Large intestine (tissue), 3 donors: Measurements from ENCODE around the gene HEBP1. TPM values are rescaled to one million over a fixed set of nuclear protein-coding genes. Genes with fewer than 3 reads are reported as not detected.

Experiments used
- DNase-seq, 2 donors: peaks; one replicate each; pipeline versions ENCODE4 v3.0.0 to v3.0.0-alpha.2; 2013
- H3K27ac ChIP-seq: one replicate; pipeline ENCODE4 v1.5.1; 2013; ENCODE audit warnings: low read length
- H3K27me3 ChIP-seq: 2 replicates; pipeline ENCODE4 v1.6.1; 2013; ENCODE audit warnings: low read length; ENCODE audit not compliant: control insufficient read depth, insufficient read depth
- H3K36me3 ChIP-seq: 2 replicates; pipeline ENCODE4 v1.6.1; 2013; ENCODE audit warnings: low read length; ENCODE audit not compliant: control insufficient read depth, insufficient read depth
- H3K4me1 ChIP-seq: one replicate; pipeline ENCODE4 v1.6.1; 2013; ENCODE audit warnings: low read length; ENCODE audit not compliant: control insufficient read depth, insufficient read depth
- H3K4me3 ChIP-seq: one replicate; pipeline ENCODE4 v1.5.1; 2013; ENCODE audit warnings: low read length
- H3K9me3 ChIP-seq: one replicate; pipeline ENCODE4 v1.6.1; 2013; ENCODE audit warnings: mild to moderate bottlenecking, low read depth, low read length, moderate library complexity; ENCODE audit not compliant: control insufficient read depth
- WGBS: methylation state at CpG from one replicate; pipeline ENCODE4 v1.1.5; 2013; ENCODE audit warnings: low lambda C conversion rate; ENCODE audit not compliant: insufficient coverage; 5-methylcytosine and 5-hydroxymethylcytosine counted together
- polyA plus RNA-seq: library from polyadenylated mRNA; unstranded; fragments of 120-200 nt; gene quantifications from one replicate; pipeline ENCODE4 v1.2.1, GENCODE V29; 2013

HEBP1 gene
- polyA plus RNA-seq, 1 donor = 237 TPM

GRCh38 chr12:12939888-12940287 is 60.2 kb downstream of the HEBP1 start:
- no CpG with 5 or more reads among the region's 1 CpG for WGBS
- H3K4me1 ChIP-seq = no peaks in the 10 kb centered on the region
- no peaks in the 10 kb centered on the region for H3K9me3 ChIP-seq
- peaks cover 4% of the 10 kb centered on the region for H3K36me3 ChIP-seq
- H3K4me3 ChIP-seq = no peak overlapping the region
- H3K27ac ChIP-seq = no peak overlapping the region
- DNase-seq = no peak
- no peaks in the 10 kb centered on the region for H3K27me3 ChIP-seq

- WGBS = 90% methylated on average over 4 of the region's 5 CpGs
- no peak overlapping the region for H3K27ac ChIP-seq
- H3K27me3 ChIP-seq = no peaks in the 10 kb centered on the region
- no peak for DNase-seq
- H3K4me3 ChIP-seq = no peak overlapping the region
- H3K36me3 ChIP-seq = peaks cover 4% of the 10 kb centered on the region
- no peaks in the 10 kb centered on the region for H3K9me3 ChIP-seq
- no peaks in the 10 kb centered on the region for H3K4me1 ChIP-seq
Measured at GRCh38 chr12:12938541-12938940, 61.5 kb downstream of the HEBP1 start.

- no peak overlapping the region for H3K4me3 ChIP-seq
- no peak for DNase-seq
- H3K4me1 ChIP-seq = no peaks in the 10 kb centered on the region
- WGBS = no CpG with 5 or more reads among the region's 11 CpGs
- H3K27me3 ChIP-seq = no peaks in the 10 kb centered on the region
- H3K9me3 ChIP-seq = no peaks in the 10 kb centered on the region
- H3K27ac ChIP-seq = no peak overlapping the region
- H3K36me3 ChIP-seq = peaks cover 4% of the 10 kb centered on the region
Measured at GRCh38 chr12:12936983-12937491, 63.0 kb downstream of the HEBP1 start.

- WGBS = 30% methylated on average over 2 of the region's 8 CpGs
- H3K27me3 ChIP-seq = no peaks in the 10 kb centered on the region
- DNase-seq = no peak
- H3K4me1 ChIP-seq = no peaks in the 10 kb centered on the region
- H3K4me3 ChIP-seq = no peak overlapping the region
- H3K27ac ChIP-seq = no peak overlapping the region
- H3K36me3 ChIP-seq = peaks cover 4% of the 10 kb centered on the region
- no peaks in the 10 kb centered on the region for H3K9me3 ChIP-seq
Measured at GRCh38 chr12:12934556-12934955, 65.5 kb downstream of the HEBP1 start.

- 100% methylated on average over 2 of the region's 4 CpGs for WGBS
- H3K4me1 ChIP-seq = no peaks in the 10 kb centered on the region
- no peak for DNase-seq
Measured at GRCh38 chr12:12933742-12934141, 66.3 kb downstream of the HEBP1 start.

GRCh38 chr12:12930633-12931219 is 69.3 kb downstream of the HEBP1 start:
- Histone ChIP-seq H3K9me3 (peaks cover 3% of the 10 kb centered on the region), H3K27me3 (no peaks in the 10 kb centered on the region), H3K4me1 (peaks cover 12% of the 10 kb centered on the region), H3K4me3 (no peak overlapping the region), H3K27ac (no peak overlapping the region), H3K36me3 (no peaks in the 10 kb centered on the region)
- WGBS = 100% methylated on average over 1 of the region's 2 CpGs
- DNase-seq = no peak

More at GRCh38 chr12:12933742-12934141, 66.3 kb downstream of the HEBP1 start:
- Histone ChIP-seq H3K4me3 (no peak overlapping the region), H3K36me3 (peaks cover 4% of the 10 kb centered on the region), H3K27me3 (no peaks in the 10 kb centered on the region), H3K9me3 (no peaks in the 10 kb centered on the region), H3K27ac (no peak overlapping the region)

- Histone ChIP-seq H3K27ac (no peak overlapping the region), H3K27me3 (no peaks in the 10 kb centered on the region), H3K36me3 (no peaks in the 10 kb centered on the region), H3K9me3 (peaks cover 3% of the 10 kb centered on the region), H3K4me1 (peaks cover 12% of the 10 kb centered on the region), H3K4me3 (no peak overlapping the region)
- DNase-seq = no peak
- no CpG with 5 or more reads among the region's 6 CpGs for WGBS
Measured at GRCh38 chr12:12929696-12930095, 70.4 kb downstream of the HEBP1 start.

- peak overlapping the region; percentile 86 for H3K27ac ChIP-seq
- peak overlapping the region; percentile 47 for H3K4me3 ChIP-seq
- DNase-seq = peak; percentile 97 to 98
- peaks cover 3% of the 10 kb centered on the region for H3K9me3 ChIP-seq
- WGBS = 20% methylated on average over 5 of the region's 27 CpGs
- no peaks in the 10 kb centered on the region for H3K27me3 ChIP-seq
- H3K4me1 ChIP-seq = peaks cover 12% of the 10 kb centered on the region
- H3K36me3 ChIP-seq = no peaks in the 10 kb centered on the region
Measured at GRCh38 chr12:12927211-12928079, 72.6 kb downstream of the HEBP1 start.

- peaks cover 3% of the 10 kb centered on the region for H3K9me3 ChIP-seq
- peaks cover 12% of the 10 kb centered on the region for H3K4me1 ChIP-seq
- H3K36me3 ChIP-seq = no peaks in the 10 kb centered on the region
- no peak for DNase-seq
- no peak overlapping the region for H3K4me3 ChIP-seq
- 80% methylated on average over 4 of the region's 18 CpGs for WGBS
- H3K27me3 ChIP-seq = no peaks in the 10 kb centered on the region
- peak overlapping the region; percentile 86 for H3K27ac ChIP-seq
Measured at GRCh38 chr12:12926571-12927071, 73.4 kb downstream of the HEBP1 start.

- Histone ChIP-seq H3K4me3 (no peak overlapping the region), H3K27me3 (no peaks in the 10 kb centered on the region), H3K9me3 (peaks cover 3% of the 10 kb centered on the region), H3K4me1 (peaks cover 12% of the 10 kb centered on the region), H3K27ac (no peak overlapping the region), H3K36me3 (no peaks in the 10 kb centered on the region)
- no CpG with 5 or more reads among the region's 1 CpG for WGBS
- no peak for DNase-seq
Measured at GRCh38 chr12:12925388-12925787, 74.7 kb downstream of the HEBP1 start.
